Left renal pelvis (tissue), 4 donors: ENCODE results near the gene SELENOO. TPM values are rescaled to one million over a fixed set of nuclear protein-coding genes. Genes with fewer than 3 reads are reported as not detected.

ENCODE experiments used
- DNase-seq, 4 donors: peaks; one replicate each; pipeline ENCODE4 v3.0.0-alpha.2; 2013; ENCODE audit warnings: low read depth in 4 of 4, low spot score in 3 of 4
- polyA plus RNA-seq, 4 donors: library from polyadenylated mRNA; unstranded; fragments of 120-200 nt; gene quantifications; one replicate each; pipeline ENCODE4 v1.2.1, GENCODE V29; 2013; ENCODE audit not compliant: insufficient read length in 4 of 4

SELENOO gene
- polyA plus RNA-seq, 4 donors: 12.5 to 33.0 (median 16.3) TPM

DNA sequence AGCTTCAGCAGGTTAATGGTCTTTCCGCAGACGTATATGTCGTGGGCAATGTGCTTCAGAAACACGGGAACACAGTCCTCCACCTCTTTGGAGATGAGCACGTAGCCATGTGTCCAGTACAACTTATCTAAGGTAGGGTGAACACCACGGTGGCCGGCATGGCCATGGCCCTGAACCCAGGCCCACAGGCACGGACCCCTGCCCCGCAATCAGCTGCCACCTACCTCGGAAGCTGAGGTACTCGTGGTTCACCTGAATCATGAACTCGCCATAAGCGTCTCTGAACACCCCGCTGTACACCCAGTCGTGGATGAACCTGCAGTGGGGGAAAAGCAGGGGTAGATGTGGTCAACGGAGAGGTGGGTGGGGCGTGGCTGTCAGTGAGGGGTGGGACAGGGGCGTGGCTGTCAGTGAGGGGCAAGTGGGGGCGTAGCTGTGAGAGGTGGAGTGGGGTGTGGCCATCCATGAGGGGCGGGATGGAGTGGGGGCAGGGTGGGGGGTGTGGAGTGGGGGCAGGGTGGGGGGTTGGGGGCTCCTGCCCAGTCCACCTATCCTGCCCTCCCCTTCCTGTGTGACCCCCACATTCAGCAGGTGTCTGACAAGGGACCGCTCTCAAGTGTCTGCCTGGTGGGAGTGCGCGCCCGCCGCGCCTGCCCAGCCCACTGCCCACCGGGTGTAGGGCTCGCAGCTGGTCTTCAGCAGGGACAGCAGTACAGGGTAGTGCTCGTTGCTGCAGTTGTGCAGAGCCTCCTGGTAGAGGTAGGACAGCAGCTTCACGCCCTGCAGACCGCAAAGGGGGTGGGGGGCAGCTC, 25.5 kb downstream of the SELENOO start:
- DNase-seq: no peak

DNA sequence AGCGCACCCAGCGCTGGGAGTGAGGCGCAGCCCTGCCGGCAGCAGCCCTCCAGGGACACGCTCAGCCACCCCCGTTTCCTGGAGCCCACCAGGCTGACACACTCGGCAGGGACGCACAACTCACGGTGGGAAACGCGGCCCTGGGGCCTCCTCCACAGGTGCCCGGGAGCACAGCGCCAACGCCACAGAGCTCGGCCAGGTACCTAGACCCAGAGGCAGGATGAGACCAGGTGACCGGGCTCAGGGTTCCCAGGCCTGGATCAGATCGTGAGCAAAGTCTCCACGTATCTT, 26.0 kb downstream of the SELENOO start:
- DNase-seq: no peak

DNA sequence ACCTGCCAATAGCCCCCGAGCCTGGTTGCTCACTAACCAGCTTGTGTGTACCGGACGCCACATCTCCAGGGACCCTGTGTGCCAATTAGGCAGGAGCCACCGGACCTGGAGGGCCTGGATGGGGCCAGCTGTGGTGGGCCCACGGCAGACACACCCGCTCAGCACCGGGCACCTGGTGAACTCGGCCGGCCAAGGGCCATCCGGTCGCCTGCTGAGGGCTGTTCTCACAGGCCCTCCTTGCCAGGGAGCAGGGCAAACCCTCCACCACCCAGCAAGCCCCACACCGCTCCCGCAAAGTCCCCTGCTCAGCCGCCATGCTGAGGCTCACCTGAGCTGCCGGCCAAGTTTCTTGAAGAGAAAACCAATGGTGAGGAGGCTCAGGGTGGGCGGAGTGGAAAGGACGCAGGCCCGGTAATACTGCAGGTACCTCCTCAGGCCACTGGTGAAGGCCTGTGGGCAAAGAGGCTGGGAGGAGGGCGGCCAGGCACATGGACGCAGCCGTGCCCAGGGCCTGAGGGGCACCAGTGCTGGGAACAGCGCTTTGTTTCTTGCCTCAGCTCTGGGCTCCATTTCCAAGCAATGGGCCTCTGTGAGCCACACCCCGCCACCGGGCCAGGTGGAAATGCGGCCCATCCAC, 26.9 kb downstream of the SELENOO start:
- no peak for DNase-seq

DNA sequence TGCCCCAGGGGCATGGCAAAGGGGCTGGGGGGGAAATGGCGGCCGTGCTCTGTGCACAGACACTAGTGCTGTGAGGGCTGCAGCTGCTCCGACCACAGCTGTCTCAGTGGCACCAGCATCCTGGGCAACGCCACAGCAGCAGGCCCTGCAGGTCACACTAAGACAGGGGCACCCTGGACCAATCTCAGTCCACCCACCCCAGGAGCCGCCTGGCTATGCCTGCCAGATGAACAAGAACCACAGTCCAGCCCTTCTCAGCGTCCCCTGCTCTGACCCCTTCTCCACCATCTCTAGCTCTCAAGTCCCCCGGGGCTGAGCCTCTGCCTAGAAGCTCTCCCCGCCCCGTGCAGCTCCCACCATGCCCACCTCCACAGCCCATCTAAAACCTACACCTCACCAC, 27.6 kb downstream of the SELENOO start:
- DNase-seq: no peak

DNA sequence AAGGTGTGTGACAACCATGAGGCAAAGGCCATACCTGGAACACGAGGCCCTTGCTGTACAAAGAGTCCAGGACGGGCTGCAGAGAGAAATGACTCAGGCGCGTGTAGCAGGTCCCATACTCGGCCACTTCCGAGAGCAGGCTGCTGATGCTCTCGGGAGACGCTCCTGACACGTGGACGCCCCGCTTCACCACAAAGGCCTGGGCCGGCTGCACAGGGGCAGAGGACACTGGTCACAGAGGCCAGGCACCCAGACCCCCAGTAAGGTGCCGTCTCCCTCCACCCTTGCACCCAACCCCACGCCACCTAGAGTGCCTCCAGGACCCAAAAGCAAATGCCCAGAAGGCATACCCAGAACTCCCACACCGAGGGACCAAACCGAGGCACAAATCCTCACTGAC, 28.6 kb downstream of the SELENOO start:
- no peak for DNase-seq

DNA sequence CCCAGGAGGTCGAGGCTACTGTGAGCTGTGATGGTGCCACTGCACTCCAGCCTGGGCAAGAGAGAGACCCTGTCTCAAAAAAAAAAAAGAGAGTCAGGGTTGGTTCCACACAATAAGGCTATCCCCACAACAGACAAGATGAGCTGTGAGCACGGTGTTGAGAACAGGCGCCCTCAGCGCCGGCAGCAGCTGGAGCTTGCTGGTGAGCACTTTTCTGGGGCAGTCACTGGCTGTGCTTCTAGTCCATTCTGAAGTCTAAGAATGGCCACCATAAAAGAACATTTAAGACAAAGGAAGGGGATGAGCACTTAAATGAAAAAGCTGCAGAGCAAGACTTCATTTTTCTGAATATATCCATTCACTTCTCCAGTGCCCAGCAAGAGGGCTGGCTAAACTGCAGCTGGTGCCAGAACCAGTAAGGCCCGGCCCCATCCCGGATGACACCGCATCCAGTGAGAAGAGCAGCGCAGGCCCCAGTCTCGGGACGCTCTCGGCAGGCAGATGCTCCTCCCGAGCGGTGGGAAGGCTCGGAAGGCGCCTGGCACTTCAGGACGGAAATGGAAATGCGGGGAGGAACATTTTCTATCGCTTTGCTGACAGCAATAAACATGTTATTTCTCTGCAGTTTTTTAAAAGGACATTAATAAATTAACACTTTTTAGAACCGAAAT, 31.8 kb downstream of the SELENOO start:
- DNase-seq: no peak

DNA sequence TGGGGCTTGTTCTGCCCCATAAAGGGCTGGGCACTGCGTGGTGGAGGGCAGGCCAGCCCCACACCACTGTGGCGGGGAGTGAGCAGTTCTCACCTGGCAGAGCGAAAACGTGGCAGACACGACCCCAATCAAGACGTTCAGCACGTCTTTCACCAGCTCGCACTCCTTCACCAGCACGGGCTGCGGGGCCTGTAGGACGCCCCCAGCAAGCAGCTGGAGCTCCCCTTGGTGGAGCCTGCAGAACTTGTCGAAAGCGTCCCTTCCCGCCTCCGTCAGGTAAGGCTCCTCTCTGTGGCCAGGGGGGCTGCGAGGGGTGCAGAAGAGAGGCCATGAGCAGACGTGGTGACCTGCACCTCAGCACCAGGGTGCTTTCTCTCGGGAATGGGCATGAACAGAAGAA, 32.4 kb downstream of the SELENOO start:
- DNase-seq: no peak

DNA sequence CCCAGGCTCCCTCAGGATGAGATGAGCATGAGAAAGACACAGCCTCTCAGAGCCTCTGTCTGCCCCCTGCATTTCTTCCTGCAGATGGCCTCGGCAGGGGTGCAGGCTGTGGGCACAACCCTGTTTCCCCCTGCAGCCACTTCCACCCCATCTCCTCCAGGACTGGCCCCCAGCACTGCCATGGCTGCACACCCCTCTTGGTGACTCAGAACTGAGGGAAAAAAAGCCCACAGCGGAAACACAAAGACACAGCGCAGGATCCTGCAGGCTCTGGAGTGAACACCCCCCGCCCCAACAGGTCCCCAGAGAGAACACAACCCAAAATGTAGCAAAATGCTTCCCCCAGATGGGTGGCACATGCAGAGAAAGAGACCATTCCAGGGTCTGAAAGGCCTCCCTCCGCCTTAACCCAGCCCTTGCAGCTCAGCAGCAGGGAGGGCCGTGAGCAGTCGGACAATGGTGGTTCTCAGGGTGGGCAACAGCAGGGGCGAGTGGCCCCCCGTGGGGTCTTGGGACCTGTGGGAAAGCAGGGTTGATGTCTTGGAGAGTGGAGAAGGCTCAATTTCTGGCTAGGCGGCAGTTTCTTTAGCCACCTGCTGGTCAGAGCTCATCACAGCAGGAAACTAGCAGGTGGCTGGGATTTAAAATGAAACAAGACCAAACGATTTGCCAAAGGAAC, 36.1 kb downstream of the SELENOO start:
- DNase-seq: no peak

DNA sequence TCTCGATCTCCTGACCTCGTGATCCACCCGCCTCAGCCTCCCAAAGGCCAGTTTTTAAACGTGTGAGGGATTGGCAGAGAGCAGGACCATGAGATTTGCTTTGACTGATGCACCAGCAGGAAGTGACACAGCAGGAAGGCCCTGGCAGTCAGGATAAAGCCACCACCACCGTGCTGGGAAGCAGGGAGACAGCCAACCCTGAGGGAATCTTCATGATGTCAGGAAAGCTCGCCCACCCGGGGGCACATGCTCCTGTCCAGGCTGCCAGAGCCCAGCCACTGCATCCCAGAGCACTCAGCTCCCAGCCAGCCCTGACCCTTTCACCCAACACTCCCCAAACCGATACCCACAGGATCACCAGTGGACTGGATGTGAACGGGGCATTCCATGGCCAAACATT, 37.9 kb downstream of the SELENOO start:
- no peak for DNase-seq

DNA sequence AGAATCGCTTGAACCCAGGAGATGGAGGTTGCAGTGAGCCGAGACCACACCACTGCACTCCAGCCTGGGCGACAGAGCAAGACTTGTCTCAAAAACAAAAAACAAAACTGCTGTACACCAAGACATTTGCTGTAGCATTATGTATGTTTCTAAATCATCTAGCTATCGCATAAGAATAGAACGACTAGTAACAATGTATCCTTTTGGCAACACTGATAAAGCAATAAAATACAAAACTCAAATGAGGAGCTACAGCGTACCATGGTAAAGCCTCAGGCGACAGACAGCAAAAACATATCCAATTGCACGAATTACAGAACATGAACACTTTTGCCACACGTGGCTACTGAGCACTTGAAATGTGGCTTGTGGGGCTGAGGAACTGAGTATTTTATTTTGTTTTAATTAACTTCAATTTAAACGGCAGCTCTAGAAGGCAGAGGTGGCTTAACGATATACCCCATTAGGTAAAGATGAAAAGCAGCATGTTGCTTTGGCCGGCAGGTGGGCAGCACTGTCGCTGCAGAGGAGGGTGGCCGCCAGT, 41.7 kb downstream of the SELENOO start:
- no peak for DNase-seq

DNA sequence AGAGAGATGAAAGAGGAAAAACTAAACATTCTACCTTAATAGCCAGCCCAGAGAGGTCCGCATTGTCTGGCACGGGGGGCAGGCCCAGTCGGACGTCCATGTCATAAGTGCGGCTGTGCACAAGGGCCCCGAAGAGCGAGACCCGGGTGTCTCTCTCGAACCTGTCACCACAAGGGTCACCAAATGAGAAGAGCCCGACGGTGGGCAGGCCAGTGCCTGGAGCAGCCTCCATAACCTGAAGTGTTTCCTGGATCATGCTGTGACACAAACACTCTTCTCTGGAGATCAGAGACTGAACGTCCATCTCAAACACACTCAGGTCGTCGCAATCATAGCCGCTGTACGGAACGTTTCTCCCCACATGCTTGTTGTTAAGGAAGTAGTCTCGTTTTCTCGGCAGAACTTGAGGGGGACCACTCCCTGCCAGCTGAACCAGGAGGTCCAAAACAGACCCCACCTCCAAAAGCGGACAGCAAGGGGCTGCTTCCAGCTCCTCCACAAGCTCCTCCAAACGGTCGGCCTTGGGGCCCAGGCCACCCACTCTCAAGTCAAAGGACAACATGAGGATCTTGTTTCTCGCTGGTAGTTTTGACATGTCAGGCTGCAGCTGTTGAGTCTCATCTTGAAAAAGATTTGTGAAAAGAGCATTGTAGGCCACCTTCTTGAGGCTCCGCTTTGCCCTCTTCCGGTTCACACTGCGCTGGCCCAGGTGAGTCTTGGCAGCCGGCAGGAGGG, 43.0 kb downstream of the SELENOO start:
- DNase-seq: no peak

DNA sequence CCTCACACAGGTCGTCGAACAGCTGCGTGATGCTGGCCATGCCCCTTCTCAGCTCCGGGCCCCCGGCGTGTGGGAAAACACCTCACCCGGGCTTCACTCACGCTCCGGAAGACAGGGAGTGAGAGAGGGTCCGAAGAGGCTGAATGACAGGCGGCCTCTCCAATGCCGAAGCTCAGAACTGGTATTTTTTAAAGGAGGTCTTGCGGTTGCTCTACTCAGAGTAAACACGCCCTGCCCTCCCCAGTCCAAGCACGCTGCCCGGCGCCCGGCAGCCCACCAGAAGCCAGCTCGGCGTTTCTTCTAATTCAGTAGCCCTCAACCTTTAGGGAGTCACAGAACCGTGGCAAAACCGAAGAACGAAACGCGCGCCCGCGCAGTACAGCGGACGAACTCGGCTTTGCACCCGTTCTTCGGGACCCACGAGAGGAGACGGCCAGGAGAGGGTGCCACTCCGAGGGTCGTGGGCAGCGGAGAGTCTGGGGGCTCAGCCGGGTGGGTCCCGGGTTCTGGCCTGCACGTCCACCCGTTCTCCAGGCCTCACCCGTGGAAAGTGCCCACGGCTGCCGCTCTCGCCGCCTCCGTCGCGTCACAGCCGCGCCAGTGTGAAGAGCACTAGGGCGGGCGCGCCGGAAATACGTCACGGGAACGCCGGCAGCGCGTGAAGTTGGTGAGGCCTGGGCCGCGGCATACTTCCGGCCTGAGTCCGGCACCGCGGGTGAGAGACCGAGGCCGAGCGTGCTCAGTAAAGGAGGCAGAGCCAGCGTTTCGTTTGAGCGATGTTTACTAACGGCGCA, 43.8 kb downstream of the SELENOO start, which contains the start of gene TUBGCP6:
Gene TUBGCP6, minus strand, starts transcription at position 604 of the 794 bp plus-strand sequence. Its CDS starts 564 bp downstream, at position 40.
- DNase-seq: peak; percentile 79 to 89 (median 84)

DNA sequence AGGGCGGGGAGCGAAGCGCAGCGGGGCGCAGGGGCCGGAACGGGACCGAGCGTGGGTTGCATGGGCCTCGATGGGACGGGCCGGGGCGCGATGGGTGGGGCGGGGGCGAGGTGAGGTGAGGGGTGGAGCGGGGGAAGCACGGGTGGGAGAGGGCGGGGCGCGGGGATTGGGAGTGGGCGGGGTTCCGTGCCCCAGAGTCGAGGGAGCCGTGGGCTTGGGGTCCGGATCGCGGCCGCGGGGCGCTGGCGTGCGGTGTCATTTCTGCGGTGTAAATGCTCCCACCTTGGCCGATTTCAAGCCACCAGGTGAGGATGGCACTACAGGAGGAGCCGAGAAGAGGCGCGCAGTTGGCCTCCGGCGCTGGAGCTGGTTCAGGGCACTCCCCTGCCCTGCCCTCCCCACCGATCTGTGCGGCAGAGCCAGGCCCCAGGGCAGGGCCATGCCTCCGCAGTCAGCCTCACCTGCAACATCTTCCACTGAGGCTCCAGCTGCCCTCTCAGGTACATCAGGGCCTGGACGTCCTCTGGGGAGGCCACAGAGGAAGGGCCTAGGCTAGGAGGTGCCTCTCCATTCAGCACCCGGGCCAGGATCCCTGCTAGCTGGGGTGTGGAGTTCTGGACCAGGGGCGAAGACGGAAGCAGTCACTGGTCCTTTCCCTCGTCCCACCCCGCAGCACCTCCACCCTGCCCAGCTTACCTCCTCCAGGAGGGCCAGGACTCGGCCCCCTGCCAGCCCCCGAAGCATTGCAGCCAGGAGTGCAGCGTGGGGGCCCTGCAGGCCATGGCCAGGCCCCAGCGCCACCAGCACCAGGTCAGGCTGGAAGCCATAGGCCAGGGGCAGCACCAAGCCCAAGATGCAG, 44.6 kb downstream of the SELENOO start:
- DNase-seq: no peak

DNA sequence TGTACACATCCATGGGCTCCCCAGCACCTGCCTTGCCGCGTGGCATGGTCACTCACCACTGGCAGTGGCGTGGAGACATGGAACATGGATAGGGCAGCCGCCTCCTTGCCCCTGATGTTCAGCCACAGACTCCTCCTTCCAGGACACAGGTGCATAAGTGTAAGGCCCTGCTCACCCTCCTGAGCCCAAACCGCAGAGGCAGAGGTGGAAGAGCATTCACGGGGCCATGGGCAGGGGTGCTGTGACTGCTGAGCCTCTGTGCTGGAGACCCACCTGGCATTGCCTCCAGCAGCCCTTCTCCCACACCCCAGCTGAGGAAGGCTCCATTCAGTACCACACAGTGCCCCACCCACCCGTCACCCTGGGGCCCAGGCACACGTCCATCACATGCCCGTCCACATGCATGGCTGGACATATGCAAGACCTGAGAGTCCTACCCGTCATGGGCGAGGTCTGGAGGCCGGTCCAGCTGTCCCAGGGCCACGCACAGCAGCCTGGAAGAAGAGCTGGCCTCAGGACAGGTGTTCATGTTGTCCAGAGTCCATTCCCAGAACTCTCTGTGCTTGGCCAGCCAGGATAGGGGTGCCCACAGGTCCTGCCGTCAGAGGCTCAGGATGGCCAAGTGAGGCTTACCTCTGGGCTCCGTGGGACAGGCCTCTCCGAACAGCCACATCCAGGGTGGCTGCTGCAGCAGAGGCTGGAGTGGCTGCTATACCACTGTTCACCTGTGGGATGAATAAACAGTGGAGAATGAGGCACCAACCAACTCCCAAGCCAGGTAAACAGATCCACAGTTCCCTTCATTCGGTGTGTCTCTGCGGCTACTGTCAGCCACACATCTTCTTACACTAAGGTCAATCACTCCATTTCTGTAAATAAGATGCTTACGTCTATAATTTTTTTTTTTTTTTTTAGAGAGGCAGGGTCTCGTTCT, 45.7 kb downstream of the SELENOO start:
- no peak for DNase-seq

DNA sequence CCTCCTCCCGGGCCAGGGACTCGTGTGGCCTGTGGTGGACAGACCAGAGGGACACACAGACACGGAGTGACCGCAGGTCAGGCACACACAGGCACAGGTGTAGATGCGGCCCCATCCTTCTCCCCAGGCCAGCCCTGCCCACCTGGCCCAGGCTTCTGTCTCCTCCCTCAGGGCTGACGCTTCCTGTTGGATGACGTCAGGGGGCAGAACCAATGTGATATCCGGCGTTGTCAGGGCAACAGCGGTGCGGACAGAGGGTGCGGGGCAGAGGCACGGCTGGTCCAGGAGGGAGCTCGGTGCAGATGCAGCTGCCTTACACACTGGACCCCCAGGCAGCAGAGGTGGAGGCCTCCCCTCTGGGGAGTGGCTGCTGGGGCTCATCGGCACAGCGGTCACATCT, 46.9 kb downstream of the SELENOO start:
- DNase-seq: no peak

DNA sequence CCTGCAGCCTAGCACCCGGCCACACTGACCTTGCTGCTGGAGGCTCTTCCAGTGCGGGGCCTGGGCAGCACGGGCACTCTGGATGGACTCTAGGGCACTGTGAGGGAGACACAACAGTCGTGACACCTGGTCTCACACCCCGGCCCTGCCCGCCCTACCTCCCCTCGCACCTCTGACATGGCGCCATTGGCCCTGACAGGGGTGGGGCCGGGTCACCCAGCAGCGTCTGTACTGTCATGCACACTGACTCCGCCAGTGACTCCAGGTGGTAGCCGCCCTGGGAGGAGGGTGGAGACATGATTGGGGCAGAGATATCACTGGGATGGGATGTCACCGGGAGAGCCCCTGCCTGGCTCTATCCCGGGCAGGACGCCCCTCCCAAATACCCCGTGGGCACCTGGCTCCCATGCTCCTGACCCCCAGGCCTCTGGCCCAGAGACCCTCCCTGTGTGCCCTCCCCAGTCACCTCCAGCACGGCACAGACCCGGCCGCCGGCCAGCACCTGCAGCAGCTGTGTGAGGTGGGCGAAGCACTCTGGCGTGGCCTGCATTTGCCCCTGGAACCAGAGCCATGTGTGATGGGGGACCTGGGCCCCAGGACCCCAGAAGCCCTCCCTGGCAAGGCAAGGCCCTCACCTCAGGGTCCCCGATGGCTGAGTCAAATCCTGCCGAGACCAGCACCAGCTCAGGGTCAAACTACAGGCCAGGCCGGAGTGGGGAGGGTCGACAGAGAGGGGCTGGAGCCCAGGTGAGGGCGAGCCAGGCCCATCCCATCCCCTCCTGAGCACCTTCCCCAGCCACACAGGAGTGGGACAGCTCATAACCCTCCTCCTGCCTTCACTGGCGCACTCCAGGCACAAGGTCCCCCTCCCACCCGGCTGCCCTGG, 47.6 kb downstream of the SELENOO start:
- no peak for DNase-seq
